ENCODE results near the gene SEMA4C. TPM values are rescaled to one million over a fixed set of nuclear protein-coding genes. Genes with fewer than 3 reads are reported as not detected.

Gene SEMA4C
- polyA plus RNA-seq, 1 donor from 2014 or later, result 88.7 TPM

DNA sequence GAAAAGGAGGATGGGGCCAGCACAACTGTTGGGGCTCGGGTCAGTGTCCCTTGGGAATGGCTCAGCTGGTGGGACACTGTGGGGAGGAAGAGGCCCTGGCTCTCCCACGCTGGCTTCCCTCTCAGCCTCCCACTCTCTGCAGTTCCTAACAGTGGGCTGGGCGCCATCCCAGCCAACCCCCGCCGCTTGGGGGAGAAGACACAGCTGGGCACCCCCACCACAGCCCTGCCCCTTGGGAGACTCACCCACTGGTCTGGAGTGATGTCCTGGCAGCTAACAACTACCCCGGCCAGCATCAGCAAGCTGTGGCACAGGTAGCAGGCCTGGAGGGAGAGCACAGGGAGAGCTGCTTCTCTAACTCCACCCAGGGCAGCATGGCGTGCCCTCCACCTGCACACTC is 8.3 kb upstream of the SEMA4C start:
- Histone ChIP-seq H3K9ac (ENCODE audit: low read length) (no peak overlapping the region), H3K4me3 (ENCODE audit: low read length) (no peak overlapping the region), H4K20me1 (ENCODE audit: insufficient read depth) (no peaks in the 10 kb centered on the region), H3F3A (ENCODE audit: insufficient read depth, low read length, poor library complexity, severe bottlenecking) (no peaks in the 10 kb centered on the region), H3K9me2 (ENCODE audit: insufficient read depth, low read length) (no peaks in the 10 kb centered on the region), H3K4me2 (ENCODE audit: low read length) (no peak overlapping the region), H2AFZ (ENCODE audit: low read depth, low read length) (no peak overlapping the region), H3K79me2 (replicated peaks; ENCODE audit: insufficient read depth, low read length) (no peaks in the 10 kb centered on the region), H3K9me3 (ENCODE audit: low read length) (no peaks in the 10 kb centered on the region), H3K27ac (ENCODE audit: low read length) (no peak overlapping the region), H3K36me3 (ENCODE audit: insufficient read depth, low read length) (no peaks in the 10 kb centered on the region), H3K27me3 (ENCODE audit: insufficient read depth, low read depth, low read length) (no peaks in the 10 kb centered on the region)
- TF ChIP-seq SMC3 (conservative IDR thresholded peaks at IDR 0.05; ENCODE audit: poor library complexity) (no peak), TAF1 (IDR thresholded peaks at IDR 0.05; ENCODE audit: low read depth) (no peak), EZH2 (IDR thresholded peaks at IDR 0.05; ENCODE audit: borderline replicate concordance, insufficient read depth, low read length, poor library complexity, severe bottlenecking) (no peak), MXI1 (conservative IDR thresholded peaks at IDR 0.05; ENCODE audit: poor library complexity, severe bottlenecking) (no peak), RAD21 (conservative IDR thresholded peaks at IDR 0.05) (no peak), EP300 (conservative IDR thresholded peaks at IDR 0.05; ENCODE audit: poor library complexity, severe bottlenecking) (no peak), POLR2AphosphoS5 (IDR thresholded peaks at IDR 0.05) (no peak)
- TF ChIP-seq, protein P1, sequence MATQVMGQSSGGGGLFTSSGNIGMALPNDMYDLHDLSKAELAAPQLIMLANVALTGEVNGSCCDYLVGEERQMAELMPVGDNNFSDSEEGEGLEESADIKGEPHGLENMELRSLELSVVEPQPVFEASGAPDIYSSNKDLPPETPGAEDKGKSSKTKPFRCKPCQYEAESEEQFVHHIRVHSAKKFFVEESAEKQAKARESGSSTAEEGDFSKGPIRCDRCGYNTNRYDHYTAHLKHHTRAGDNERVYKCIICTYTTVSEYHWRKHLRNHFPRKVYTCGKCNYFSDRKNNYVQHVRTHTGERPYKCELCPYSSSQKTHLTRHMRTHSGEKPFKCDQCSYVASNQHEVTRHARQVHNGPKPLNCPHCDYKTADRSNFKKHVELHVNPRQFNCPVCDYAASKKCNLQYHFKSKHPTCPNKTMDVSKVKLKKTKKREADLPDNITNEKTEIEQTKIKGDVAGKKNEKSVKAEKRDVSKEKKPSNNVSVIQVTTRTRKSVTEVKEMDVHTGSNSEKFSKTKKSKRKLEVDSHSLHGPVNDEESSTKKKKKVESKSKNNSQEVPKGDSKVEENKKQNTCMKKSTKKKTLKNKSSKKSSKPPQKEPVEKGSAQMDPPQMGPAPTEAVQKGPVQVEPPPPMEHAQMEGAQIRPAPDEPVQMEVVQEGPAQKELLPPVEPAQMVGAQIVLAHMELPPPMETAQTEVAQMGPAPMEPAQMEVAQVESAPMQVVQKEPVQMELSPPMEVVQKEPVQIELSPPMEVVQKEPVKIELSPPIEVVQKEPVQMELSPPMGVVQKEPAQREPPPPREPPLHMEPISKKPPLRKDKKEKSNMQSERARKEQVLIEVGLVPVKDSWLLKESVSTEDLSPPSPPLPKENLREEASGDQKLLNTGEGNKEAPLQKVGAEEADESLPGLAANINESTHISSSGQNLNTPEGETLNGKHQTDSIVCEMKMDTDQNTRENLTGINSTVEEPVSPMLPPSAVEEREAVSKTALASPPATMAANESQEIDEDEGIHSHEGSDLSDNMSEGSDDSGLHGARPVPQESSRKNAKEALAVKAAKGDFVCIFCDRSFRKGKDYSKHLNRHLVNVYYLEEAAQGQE (IDR thresholded peaks at IDR 0.05; ENCODE audit: borderline replicate concordance), result no peak
- TF ChIP-seq, protein P2, sequence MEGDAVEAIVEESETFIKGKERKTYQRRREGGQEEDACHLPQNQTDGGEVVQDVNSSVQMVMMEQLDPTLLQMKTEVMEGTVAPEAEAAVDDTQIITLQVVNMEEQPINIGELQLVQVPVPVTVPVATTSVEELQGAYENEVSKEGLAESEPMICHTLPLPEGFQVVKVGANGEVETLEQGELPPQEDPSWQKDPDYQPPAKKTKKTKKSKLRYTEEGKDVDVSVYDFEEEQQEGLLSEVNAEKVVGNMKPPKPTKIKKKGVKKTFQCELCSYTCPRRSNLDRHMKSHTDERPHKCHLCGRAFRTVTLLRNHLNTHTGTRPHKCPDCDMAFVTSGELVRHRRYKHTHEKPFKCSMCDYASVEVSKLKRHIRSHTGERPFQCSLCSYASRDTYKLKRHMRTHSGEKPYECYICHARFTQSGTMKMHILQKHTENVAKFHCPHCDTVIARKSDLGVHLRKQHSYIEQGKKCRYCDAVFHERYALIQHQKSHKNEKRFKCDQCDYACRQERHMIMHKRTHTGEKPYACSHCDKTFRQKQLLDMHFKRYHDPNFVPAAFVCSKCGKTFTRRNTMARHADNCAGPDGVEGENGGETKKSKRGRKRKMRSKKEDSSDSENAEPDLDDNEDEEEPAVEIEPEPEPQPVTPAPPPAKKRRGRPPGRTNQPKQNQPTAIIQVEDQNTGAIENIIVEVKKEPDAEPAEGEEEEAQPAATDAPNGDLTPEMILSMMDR (IDR thresholded peaks at IDR 0.05; ENCODE audit: poor library complexity, severe bottlenecking), result no peak

DNA sequence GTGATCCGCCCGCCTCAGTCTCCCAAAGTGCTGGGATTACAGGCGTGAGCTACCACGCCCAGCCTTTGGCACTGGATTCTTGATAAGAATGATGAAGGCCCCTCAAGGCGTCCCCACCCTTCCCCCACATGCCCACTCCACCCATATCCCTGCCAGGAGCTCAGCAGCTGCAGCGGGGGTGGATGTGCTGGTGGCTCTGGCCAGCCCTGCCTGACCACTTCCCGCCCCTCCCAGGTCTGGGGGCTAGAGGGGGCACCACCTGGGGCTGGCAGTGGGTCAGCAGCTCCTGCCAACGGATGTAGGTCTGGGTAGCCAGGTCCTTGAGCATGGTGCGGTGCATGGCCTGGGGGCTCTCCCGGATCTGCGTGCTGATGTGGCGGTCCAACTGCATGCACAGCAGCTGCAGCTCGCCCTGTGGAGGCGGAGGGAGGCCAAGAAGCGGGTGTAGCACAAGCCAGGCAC is 7.8 kb upstream of the SEMA4C start:
- H3K4me3 ChIP-seq (ENCODE audit: low read length), result no peak overlapping the region
- H3K36me3 ChIP-seq (ENCODE audit: insufficient read depth, low read length), result no peaks in the 10 kb centered on the region
- H3K4me2 ChIP-seq (ENCODE audit: low read length), result no peak overlapping the region
- no peak for TF ChIP-seq MXI1 (conservative IDR thresholded peaks at IDR 0.05; ENCODE audit: poor library complexity, severe bottlenecking)
- TF ChIP-seq EZH2 (IDR thresholded peaks at IDR 0.05; ENCODE audit: borderline replicate concordance, insufficient read depth, low read length, poor library complexity, severe bottlenecking), result no peak
- TF ChIP-seq EP300 (conservative IDR thresholded peaks at IDR 0.05; ENCODE audit: poor library complexity, severe bottlenecking), result no peak
- no peak for TF ChIP-seq RAD21 (conservative IDR thresholded peaks at IDR 0.05)
- no peak for TF ChIP-seq POLR2AphosphoS5 (IDR thresholded peaks at IDR 0.05)
- no peak for TF ChIP-seq TAF1 (IDR thresholded peaks at IDR 0.05; ENCODE audit: low read depth)
- TF ChIP-seq, protein P2 (IDR thresholded peaks at IDR 0.05; ENCODE audit: poor library complexity, severe bottlenecking), result no peak
- TF ChIP-seq, protein P1 (IDR thresholded peaks at IDR 0.05; ENCODE audit: borderline replicate concordance), result no peak
- no peak for TF ChIP-seq SMC3 (conservative IDR thresholded peaks at IDR 0.05; ENCODE audit: poor library complexity)
- no peaks in the 10 kb centered on the region for H3K27me3 ChIP-seq (ENCODE audit: insufficient read depth, low read depth, low read length)
- H3K9me3 ChIP-seq (ENCODE audit: low read length), result no peaks in the 10 kb centered on the region
- H3F3A ChIP-seq (ENCODE audit: insufficient read depth, low read length, poor library complexity, severe bottlenecking), result no peaks in the 10 kb centered on the region
- no peak overlapping the region for H2AFZ ChIP-seq (ENCODE audit: low read depth, low read length)
- H3K9ac ChIP-seq (ENCODE audit: low read length), result no peak overlapping the region
- H4K20me1 ChIP-seq (ENCODE audit: insufficient read depth), result no peaks in the 10 kb centered on the region
- H3K79me2 ChIP-seq (replicated peaks; ENCODE audit: insufficient read depth, low read length), result no peaks in the 10 kb centered on the region
- no peaks in the 10 kb centered on the region for H3K9me2 ChIP-seq (ENCODE audit: insufficient read depth, low read length)
- no peak overlapping the region for H3K27ac ChIP-seq (ENCODE audit: low read length)

Data from neural cell (in vitro differentiated cells).